ENCODE results near the gene CRTAC1.

The CRTAC1 gene

GRCh38 chr10:97822261-97822687 lies 208.1 kb downstream of the CRTAC1 start:
- H3K4me3 Mint-ChIP-seq: no peak overlapping the region
- no peak overlapping the region for H3K27ac Mint-ChIP-seq (ENCODE audit: low read depth)
- H3K9me3 Mint-ChIP-seq: no peaks in the 10 kb centered on the region
- peaks cover 26% of the 10 kb centered on the region for H3K27me3 Mint-ChIP-seq
- H3K36me3 Mint-ChIP-seq (ENCODE audit: insufficient read depth): peaks cover 2% of the 10 kb centered on the region
- DNase-seq (ENCODE audit: low spot score in 2 of 2) (no peak), ATAC-seq (replicated peaks; ENCODE audit: extremely low read depth, poor library complexity, severe bottlenecking) (no peak)
- H3K4me1 Mint-ChIP-seq: no peaks in the 10 kb centered on the region

- no peak overlapping the region for H3K27ac Mint-ChIP-seq (ENCODE audit: low read depth)
- DNase-seq (ENCODE audit: low spot score in 2 of 2) (no peak), ATAC-seq (replicated peaks; ENCODE audit: extremely low read depth, poor library complexity, severe bottlenecking) (no peak)
- H3K36me3 Mint-ChIP-seq (ENCODE audit: insufficient read depth): peaks cover 2% of the 10 kb centered on the region
- H3K27me3 Mint-ChIP-seq: peaks cover 28% of the 10 kb centered on the region
- no peaks in the 10 kb centered on the region for H3K4me1 Mint-ChIP-seq
- no peaks in the 10 kb centered on the region for H3K9me3 Mint-ChIP-seq
- no peak overlapping the region for H3K4me3 Mint-ChIP-seq
These were observed 208.9 kb downstream of the CRTAC1 start for GRCh38 chr10:97821308-97822038.

- Mint-ChIP-seq H3K4me3 (no peak overlapping the region), H3K9me3 (no peaks in the 10 kb centered on the region), H3K27ac (ENCODE audit: low read depth) (no peak overlapping the region), H3K27me3 (peaks cover 28% of the 10 kb centered on the region), H3K36me3 (ENCODE audit: insufficient read depth) (peaks cover 5% of the 10 kb centered on the region), H3K4me1 (no peaks in the 10 kb centered on the region)
- DNase-seq (ENCODE audit: low spot score in 2 of 2): no peak
- no peak for ATAC-seq (replicated peaks; ENCODE audit: extremely low read depth, poor library complexity, severe bottlenecking)
These were observed 210.2 kb downstream of the CRTAC1 start for GRCh38 chr10:97820096-97820704.

GRCh38 chr10:97818572-97818971 lies 211.8 kb downstream of the CRTAC1 start:
- no peak overlapping the region for H3K27ac Mint-ChIP-seq (ENCODE audit: low read depth)
- DNase-seq (ENCODE audit: low spot score in 2 of 2): no peak
- no peaks in the 10 kb centered on the region for H3K9me3 Mint-ChIP-seq
- no peak for ATAC-seq (replicated peaks; ENCODE audit: extremely low read depth, poor library complexity, severe bottlenecking)
- peaks cover 3% of the 10 kb centered on the region for H3K36me3 Mint-ChIP-seq (ENCODE audit: insufficient read depth)
- peaks cover 28% of the 10 kb centered on the region for H3K27me3 Mint-ChIP-seq
- no peaks in the 10 kb centered on the region for H3K4me1 Mint-ChIP-seq
- H3K4me3 Mint-ChIP-seq: no peak overlapping the region

GRCh38 chr10:97816609-97817008 lies 213.8 kb downstream of the CRTAC1 start:
- Mint-ChIP-seq H3K9me3 (no peaks in the 10 kb centered on the region), H3K27ac (ENCODE audit: low read depth) (no peak overlapping the region), H3K4me1 (no peaks in the 10 kb centered on the region), H3K36me3 (ENCODE audit: insufficient read depth) (peaks cover 4% of the 10 kb centered on the region), H3K27me3 (peaks cover 24% of the 10 kb centered on the region), H3K4me3 (no peak overlapping the region)
- no peak for DNase-seq (ENCODE audit: low spot score in 2 of 2)
- ATAC-seq (replicated peaks; ENCODE audit: extremely low read depth, poor library complexity, severe bottlenecking): no peak
